Measurements from ENCODE around the gene AFAP1L2. TPM values are rescaled to one million over a fixed set of nuclear protein-coding genes. Genes with fewer than 3 reads are reported as not detected.

AFAP1L2 gene
- polyA plus RNA-seq, 3 donors: 0.01 to 0.43 TPM; not detected in 1

DNA sequence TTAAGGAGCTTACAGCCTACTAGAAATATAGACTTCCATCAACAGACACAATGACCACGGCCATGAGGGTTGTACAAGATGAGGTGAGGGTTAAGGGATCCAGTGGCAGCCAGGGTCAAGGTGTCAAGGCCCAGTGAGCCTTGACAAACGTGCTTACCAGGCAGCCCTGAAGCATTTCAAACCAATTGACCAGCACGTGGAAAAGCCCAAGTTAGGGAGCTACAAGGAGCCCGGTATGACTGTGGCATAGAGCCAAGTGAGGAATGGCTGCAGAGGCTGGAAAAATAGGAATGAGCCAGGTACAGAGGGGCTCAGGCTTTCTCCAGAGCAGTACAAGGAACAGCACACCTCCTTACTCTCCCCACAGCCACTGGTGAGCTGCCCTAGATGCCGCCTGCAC is 12.7 kb downstream of the AFAP1L2 start:
- H3K27me3 Mint-ChIP-seq (ENCODE audit: low read depth in 3 of 3): peaks cover 7 to 13% (median 9%) of the 10 kb centered on the region in 3 donors
- H3K79me2 ChIP-seq (ENCODE audit: insufficient read depth, low read length): no peaks in the 10 kb centered on the region
- no peaks in the 10 kb centered on the region for H3K9me3 ChIP-seq (replicated peaks in 1 of 2; ENCODE audit: control insufficient read depth in 1 of 2, insufficient read depth in 1 of 2, low read length in 2 of 2)
- H2AFZ ChIP-seq (ENCODE audit: insufficient read depth, low read depth, low read length, poor library complexity, severe bottlenecking): no peak overlapping the region
- H3K27ac ChIP-seq (ENCODE audit: low read depth in 1 of 2, low read length in 2 of 2): no peak overlapping the region
- no peaks in the 10 kb centered on the region for H3K4me1 ChIP-seq (ENCODE audit: control insufficient read depth in 1 of 2, insufficient read depth in 2 of 2, low read length in 2 of 2)
- WGBS (ENCODE audit: insufficient coverage): 73% methylated on average over 2 of the region's 5 CpGs
- no peak overlapping the region for H3K4me2 ChIP-seq (replicated peaks; ENCODE audit: extremely low read depth, low read length, poor library complexity, severe bottlenecking)
- no peaks in the 10 kb centered on the region for H4K20me1 ChIP-seq (ENCODE audit: insufficient read depth, low read length)
- H3K4me3 Mint-ChIP-seq: no peak overlapping the region
- H3K36me3 Mint-ChIP-seq: no peaks in the 10 kb centered on the region
- H3K9me3 Mint-ChIP-seq: no peaks in the 10 kb centered on the region
- H3K9ac ChIP-seq (ENCODE audit: insufficient read depth, low read length, poor library complexity, severe bottlenecking): no peak overlapping the region
- no peaks in the 10 kb centered on the region for H3K27me3 ChIP-seq (ENCODE audit: control insufficient read depth in 2 of 2, insufficient read depth in 2 of 2, low read length in 2 of 2)
- no peaks in the 10 kb centered on the region for H3K36me3 ChIP-seq (replicated peaks in 1 of 2; ENCODE audit: control insufficient read depth in 1 of 2, insufficient read depth in 2 of 2, low read length in 2 of 2)
- intact Hi-C loops (cut with micrococcal nuclease): no loop called here
- no peak overlapping the region for H3K27ac Mint-ChIP-seq
- TF ChIP-seq, protein P1, sequence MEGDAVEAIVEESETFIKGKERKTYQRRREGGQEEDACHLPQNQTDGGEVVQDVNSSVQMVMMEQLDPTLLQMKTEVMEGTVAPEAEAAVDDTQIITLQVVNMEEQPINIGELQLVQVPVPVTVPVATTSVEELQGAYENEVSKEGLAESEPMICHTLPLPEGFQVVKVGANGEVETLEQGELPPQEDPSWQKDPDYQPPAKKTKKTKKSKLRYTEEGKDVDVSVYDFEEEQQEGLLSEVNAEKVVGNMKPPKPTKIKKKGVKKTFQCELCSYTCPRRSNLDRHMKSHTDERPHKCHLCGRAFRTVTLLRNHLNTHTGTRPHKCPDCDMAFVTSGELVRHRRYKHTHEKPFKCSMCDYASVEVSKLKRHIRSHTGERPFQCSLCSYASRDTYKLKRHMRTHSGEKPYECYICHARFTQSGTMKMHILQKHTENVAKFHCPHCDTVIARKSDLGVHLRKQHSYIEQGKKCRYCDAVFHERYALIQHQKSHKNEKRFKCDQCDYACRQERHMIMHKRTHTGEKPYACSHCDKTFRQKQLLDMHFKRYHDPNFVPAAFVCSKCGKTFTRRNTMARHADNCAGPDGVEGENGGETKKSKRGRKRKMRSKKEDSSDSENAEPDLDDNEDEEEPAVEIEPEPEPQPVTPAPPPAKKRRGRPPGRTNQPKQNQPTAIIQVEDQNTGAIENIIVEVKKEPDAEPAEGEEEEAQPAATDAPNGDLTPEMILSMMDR (IDR thresholded peaks at IDR 0.05): no peak
- H3K4me3 ChIP-seq (replicated peaks in 1 of 3; ENCODE audit: low read depth in 2 of 3, low read length in 3 of 3): no peak overlapping the region
- no peak for DNase-seq
- H3K4me1 Mint-ChIP-seq: no peaks in the 10 kb centered on the region

DNA sequence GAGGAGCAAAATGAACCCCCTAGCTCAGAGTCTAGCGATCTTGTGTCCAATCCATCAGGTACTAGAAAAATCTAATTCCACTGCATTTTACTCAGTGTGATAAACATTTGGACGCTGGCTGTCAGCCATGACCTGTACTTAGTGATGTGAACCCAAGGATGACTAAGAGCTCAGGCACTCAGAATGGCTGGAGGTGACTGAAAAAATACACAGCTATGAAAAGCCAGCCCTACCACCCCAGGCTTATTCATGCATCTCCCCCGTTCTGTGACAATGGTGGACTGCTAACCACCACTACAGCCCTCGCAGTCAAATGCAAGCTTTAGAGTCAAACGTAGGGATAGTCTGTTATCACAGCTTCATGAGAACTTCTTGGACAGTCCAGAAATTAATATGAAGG is 14.9 kb downstream of the AFAP1L2 start:
- TF ChIP-seq, protein P1 (IDR thresholded peaks at IDR 0.05): no peak
- DNase-seq: no peak
- Histone ChIP-seq H3K79me2 (ENCODE audit: insufficient read depth, low read length) (no peaks in the 10 kb centered on the region), H3K4me1 (ENCODE audit: control insufficient read depth in 1 of 2, insufficient read depth in 2 of 2, low read length in 2 of 2) (no peaks in the 10 kb centered on the region), H3K27ac (ENCODE audit: low read depth in 1 of 2, low read length in 2 of 2) (no peak overlapping the region), H3K4me3 (replicated peaks in 1 of 3; ENCODE audit: low read depth in 2 of 3, low read length in 3 of 3) (no peak overlapping the region), H3K9ac (ENCODE audit: insufficient read depth, low read length, poor library complexity, severe bottlenecking) (no peak overlapping the region), H3K9me3 (replicated peaks in 1 of 2; ENCODE audit: control insufficient read depth in 1 of 2, insufficient read depth in 1 of 2, low read length in 2 of 2) (no peaks in the 10 kb centered on the region), H2AFZ (ENCODE audit: insufficient read depth, low read depth, low read length, poor library complexity, severe bottlenecking) (no peak overlapping the region), H4K20me1 (ENCODE audit: insufficient read depth, low read length) (no peaks in the 10 kb centered on the region), H3K4me2 (replicated peaks; ENCODE audit: extremely low read depth, low read length, poor library complexity, severe bottlenecking) (no peak overlapping the region), H3K27me3 (ENCODE audit: control insufficient read depth in 2 of 2, insufficient read depth in 2 of 2, low read length in 2 of 2) (no peaks in the 10 kb centered on the region), H3K36me3 (replicated peaks in 1 of 2; ENCODE audit: control insufficient read depth in 1 of 2, insufficient read depth in 2 of 2, low read length in 2 of 2) (no peaks in the 10 kb centered on the region)
- Mint-ChIP-seq H3K9me3 (no peaks in the 10 kb centered on the region), H3K36me3 (no peaks in the 10 kb centered on the region), H3K27me3 (ENCODE audit: low read depth in 3 of 3) (peaks cover 4 to 13% (median 5%) of the 10 kb centered on the region in 3 donors), H3K4me1 (no peaks in the 10 kb centered on the region), H3K4me3 (no peak overlapping the region), H3K27ac (no peak overlapping the region)
- intact Hi-C loops (cut with micrococcal nuclease): no loop called here
- WGBS (ENCODE audit: insufficient coverage): 95% methylated on average over 2 of the region's 5 CpGs
